GM12874 (cell line): Measurements from ENCODE around the gene JPH2.

Experiments used
- TF ChIP-seq, protein P1 (sequence below): IDR thresholded peaks from 2 replicates; pipeline ENCODE4 v1.5.1; 2011; ENCODE audit warnings: low read depth, mild to moderate bottlenecking, control low read depth, low read length, moderate library complexity; ENCODE audit not compliant: insufficient read depth

The JPH2 gene

DNA sequence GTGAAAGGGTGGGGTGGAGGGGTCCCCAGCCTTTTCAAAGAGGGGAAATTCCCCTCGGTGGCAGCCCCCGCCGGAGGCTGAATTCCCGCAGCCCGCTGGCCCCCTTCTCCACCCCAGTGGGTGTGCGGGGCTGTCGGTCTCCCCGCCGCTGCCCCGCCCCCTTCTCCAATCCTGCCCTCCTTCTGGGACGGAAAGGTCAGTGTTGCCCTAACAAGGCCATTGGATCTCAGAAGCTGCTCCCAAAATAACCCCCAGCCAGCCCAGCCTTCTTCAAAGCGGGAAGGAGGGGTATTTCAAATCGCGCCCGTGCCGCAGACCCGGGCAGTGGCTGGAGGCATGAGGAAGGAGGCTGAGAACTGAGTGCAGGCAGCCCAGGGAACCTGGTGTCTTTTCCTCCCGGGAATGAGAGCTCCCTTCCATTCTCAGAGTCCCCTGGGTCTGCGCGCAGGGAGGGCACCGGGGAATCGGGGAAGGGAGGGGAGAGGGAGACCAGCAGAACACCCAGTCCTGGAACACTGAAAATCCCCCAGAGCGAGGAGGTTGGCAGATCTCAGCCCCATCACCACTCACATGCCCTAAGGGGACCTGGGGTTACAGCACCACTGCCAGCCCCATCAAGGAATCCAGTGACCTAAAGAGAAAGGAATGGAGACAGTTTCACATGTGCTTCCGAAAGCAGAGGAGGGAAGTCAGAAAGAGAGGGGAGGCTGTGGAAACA is at the start of gene JPH2:
Gene JPH2 (minus strand): TSS at position 135 of the 718 bp plus-strand sequence. CDS start 483 bp downstream, outside the sequence.
- TF ChIP-seq, protein P1, sequence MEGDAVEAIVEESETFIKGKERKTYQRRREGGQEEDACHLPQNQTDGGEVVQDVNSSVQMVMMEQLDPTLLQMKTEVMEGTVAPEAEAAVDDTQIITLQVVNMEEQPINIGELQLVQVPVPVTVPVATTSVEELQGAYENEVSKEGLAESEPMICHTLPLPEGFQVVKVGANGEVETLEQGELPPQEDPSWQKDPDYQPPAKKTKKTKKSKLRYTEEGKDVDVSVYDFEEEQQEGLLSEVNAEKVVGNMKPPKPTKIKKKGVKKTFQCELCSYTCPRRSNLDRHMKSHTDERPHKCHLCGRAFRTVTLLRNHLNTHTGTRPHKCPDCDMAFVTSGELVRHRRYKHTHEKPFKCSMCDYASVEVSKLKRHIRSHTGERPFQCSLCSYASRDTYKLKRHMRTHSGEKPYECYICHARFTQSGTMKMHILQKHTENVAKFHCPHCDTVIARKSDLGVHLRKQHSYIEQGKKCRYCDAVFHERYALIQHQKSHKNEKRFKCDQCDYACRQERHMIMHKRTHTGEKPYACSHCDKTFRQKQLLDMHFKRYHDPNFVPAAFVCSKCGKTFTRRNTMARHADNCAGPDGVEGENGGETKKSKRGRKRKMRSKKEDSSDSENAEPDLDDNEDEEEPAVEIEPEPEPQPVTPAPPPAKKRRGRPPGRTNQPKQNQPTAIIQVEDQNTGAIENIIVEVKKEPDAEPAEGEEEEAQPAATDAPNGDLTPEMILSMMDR, result no peak

DNA sequence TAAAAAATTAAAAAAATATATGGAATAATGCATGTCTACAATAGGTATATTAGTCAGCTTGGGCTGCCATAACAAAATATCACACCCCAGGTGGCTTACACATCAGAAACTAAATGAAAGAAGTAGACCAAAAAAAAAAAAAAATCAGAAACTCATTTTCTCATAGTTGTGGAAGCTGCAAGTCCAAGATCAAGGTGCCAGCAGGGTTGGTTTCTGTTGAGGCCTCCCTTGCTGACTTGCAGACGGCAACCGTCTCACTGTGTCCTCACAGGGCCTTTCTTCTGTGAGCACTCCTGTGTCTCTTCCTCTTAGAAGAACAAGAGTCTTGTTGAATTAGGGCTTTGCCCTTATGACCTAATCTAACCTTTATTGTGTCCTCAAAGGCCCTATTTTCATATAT is 48.7 kb upstream of the JPH2 start:
- TF ChIP-seq, protein P1, result no peak

DNA sequence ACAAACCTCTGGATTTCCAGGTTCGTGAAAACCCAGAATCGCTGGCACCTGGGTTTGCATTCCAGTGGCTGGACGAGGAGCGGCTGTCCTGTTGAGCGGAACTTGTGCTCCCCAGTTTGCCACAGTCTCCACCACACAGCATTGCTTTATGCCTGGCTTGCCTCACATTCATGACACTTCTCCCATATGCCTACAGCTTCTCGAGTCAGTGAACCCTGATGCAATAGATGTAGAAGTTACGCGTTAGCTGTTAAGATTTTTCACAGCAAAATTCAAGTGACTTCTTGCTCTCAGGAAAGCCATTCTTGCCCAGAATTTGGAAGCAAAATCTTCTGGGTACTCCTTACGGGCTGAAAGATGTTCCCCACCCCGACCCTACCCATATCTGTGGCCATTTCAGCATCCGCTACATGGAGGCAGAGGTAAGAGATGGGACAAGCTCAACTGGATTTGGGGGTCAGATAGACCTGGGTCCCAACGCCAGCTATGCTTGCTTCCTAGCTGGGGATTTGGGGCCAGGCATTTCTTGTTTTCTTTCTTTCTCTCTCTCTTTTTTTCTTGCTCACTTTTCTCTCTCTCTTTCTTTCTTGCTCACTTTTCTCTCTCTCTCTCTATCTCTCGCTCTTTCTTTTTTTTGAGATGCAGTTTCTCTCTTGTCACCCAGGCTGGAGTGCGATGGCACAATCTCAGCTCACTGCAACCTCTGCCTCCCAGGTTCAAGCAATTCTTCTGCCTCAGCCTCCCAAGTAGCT is 47.8 kb upstream of the JPH2 start:
- TF ChIP-seq, protein P1, result no peak

DNA sequence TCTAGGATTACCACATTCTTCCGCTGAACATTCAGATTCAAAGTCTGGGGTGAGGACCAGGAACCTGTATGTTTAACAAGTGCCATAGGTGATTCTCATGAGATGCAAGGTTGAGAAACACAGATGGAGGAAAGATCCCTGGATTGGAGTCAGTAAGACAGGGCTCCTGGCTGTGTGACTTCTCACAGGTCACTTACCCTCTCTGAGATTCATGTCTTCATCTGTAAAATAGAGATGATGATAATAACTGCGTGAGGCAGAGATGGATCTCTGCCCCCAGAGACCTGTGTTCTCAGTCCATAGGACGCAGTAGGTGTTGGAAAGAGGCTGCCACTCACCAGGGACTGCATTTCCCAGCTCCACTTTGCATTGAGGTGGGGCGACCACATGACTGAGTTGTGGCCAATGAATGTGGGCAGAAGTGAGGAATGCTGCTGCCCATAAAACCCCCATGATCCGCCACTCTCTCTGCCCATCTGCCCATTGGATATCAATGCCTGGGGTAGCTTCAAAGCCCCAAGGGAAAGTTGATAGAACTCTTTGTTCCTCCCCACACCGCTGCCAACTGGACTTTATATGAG is 46.5 kb upstream of the JPH2 start:
- TF ChIP-seq, protein P1, result no peak

DNA sequence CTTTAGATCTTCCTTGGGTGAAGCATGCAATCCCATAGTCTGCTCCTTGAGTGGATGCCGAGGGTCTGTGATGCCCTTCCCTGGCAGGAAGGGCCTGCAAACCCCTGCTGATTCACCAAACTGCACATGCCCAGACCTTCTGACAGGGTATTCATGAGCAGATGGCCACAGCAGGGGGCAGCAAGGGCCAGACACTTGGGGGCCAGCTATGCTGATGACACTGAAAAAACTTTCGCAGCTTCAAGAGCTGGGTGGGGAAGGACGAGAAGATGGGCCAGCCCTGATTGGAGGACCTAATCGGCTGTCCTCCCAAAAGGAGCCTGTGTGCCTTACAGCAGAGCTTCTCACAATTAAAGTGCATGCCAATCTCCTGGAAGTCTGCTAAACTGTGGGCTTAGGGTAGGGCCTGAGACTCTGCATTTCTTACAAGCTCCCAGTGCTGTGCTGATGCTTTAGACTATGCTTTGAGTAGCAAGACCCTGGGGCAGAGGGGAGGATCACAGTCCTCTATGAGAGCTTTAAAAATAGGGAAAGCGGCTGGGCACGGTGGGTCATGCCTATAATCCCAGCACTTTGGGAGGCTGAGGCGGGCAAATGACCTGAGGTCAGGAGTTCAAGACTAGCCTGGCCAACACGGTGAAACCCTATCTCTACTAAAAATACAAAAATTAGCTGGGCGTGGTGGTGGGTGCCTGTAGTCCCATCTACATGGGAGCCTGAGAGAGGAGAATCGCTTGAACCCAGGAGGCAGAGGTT is 44.9 kb upstream of the JPH2 start:
- TF ChIP-seq, protein P1, result no peak

DNA sequence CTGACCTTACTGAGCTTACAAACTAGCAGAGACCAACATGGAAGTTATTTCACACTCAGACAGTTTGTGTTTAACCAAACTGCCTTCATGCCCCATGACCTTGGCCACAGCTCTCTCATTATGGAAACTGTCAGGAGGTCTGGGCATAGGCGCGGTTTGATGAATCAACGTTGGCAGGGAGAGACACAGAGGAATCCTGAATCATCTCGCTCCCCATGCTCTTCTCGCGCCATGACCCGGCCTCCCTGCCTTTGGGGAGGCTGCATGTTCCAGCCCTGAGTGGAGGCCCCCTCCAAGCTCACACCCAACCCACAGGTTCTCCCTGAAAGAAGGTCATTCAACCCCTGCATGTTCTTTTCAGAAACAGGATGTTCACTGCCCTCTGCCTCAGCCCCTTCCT is 44.2 kb upstream of the JPH2 start:
- TF ChIP-seq, protein P1, result no peak
